NCI-H526 treated with DMSO at 0.1 percent for 48 hours (cell line): ENCODE data around the gene MINK1.
"Not testable (repeated sequence)": the region's sequence is repeated elsewhere in the genome, so short reads cannot be mapped to it uniquely, and the experiment has no call there.

Experiments used
- DNase-seq: peaks from one replicate; lab custom pipeline; 2025; lab: John Stamatoyannopoulos, UW

MINK1 gene

DNA sequence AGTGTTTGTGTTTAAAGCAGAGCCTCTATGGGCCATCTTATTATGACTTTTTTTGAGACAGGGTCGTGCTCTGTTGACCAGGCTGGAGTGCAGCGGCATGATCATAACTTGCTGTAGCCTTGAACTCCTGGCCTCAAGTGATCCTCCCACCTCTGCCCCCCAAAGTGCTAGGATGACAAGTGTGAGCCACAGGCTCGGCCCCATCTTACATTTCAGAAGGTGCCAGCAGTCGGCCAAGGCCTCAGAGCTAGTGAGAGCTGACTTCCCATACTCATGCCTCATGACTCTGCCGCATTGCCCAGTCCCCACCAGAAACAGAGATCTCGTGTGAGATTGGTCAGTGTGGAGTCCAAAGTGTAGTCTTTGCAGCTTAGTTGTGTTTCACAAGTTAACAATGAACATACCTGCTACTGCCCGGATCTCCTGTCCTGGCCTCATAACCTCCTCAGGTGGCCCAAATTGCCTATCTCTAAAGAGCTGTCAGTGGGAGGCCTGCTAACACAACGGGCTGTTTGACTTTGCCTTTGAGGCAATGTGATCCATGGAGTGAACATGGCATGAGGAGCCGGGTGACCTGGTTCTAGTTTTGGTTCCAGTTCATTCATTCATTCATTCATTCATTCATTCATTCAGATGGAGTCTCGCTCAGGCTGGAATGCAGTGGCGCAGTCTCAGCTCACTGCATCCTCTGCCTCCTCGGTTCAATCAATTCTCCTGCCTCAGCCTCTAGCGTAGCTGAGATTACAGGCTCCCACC lies 13.7 kb downstream of the MINK1 start:
- no peak for DNase-seq

DNA sequence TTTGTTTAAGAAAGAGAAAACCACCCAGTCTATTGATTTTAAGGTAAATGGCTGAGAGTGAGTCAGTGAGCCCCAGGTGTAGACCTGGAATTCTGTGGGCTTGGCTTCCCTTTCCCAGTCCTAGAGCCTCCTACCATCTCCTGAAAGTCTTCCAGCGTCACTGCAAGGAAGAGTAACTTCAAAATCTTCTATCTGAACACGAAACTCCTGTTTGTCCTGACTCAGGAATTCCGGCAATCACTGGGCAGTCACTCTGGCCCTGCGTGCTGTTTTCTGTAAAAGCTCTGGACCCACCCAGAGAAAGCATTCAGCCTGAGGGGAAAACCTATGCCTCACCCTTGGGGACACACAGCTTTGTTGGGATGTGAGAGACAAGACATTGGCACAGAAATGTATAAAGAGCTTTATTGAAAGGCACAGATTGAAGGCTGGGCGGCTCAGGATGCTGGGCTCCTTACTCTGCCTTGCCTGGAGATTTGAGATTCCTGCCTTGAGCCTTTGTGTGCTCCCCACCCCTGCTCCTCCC lies 15.9 kb downstream of the MINK1 start:
- no peak for DNase-seq

DNA sequence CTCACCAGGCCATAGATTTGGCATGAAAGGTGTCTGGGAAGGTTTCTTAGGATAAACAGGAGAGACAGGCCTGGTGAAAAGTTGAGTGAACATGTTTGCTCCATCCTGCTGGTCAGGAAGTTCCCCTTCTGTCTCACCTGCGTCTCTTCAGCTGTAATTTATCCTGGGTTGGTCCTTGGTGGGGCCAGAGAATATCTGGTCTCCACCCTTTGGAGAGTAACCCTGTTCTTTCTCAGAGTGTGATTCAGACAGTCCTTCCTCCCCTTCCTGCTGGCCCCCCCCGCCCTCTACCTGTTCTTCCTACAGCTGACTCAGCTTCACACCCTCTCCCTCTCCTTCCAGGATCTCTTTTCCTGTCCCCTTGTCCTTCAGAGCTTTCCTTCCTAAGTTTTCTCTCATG lies 17.1 kb downstream of the MINK1 start:
- no peak for DNase-seq

DNA sequence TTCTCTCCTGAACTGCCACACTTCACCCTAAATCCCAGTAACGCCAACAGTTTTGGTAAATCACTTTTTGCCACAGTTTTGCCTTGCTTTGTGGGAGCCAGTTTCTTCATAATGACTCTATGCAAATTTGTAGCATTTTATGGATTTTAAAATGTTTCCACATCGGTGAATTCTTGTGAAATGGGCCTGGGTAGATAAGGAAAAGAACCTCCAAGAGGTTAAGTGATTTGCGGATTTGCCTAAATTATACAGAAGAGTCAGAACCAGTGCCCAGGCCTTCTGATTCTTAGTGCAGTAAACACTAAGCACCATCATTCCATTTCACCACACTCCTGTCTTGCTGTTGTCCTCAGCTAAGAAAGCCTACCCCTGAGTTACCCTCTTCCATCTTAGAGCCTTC lies 17.9 kb downstream of the MINK1 start:
- DNase-seq: no peak

DNA sequence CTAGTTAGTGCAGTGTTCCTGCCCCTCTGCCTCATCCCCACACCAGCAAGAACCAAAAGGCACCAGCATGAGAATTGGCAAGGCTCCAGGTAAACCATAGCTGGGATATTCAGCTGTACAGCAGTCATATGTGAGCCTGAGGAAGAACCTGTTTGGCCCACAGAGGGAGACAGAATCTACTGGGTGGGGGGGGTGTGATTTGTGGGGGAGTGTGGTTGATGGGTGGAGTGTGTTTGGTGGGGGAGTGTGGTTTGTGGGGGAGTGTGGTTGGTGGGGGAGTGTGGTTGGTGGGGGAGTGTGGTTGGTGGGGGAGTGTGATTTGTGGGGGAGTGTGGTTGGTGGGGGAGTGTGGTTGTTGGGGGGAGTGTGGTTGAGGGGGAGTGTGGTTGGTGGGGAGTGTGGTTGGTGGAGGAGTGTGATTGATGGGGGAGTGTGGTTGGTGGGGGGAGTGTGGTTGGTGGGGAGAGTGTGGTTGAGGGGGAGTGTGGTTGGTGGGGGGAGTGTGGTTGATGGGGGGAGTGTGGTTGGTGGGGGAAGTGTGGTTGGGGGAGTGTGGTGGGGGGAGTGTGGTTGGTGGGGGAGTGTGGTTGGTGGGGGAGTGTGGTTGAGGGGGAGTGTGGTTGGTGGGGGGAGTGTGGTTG lies 19.5 kb downstream of the MINK1 start:
- DNase-seq: no peak

DNA sequence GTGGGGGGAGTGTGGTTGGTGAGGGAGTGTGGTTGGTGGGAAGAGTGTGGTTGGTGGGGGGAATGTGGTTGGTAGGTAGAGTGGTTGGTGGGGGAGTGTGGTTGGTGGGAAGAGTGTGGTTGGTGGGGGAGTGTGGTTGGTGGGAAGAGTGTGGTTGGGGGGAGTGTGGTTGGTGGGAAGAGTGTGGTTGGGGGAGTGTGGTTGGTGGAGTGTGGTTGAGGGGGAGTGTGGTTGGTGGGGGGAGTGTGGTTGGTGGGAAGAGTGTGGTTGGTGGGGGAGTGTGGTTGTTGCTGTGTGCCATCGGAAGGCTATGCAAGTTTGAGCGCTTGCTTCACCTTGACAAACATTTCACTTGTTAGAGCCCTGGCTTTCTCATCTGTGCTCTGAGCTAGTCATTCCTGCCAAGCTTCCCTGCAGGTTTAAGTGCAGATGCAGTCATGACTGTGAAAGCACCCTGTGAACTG lies 20.1 kb downstream of the MINK1 start:
- no peak for DNase-seq

DNA sequence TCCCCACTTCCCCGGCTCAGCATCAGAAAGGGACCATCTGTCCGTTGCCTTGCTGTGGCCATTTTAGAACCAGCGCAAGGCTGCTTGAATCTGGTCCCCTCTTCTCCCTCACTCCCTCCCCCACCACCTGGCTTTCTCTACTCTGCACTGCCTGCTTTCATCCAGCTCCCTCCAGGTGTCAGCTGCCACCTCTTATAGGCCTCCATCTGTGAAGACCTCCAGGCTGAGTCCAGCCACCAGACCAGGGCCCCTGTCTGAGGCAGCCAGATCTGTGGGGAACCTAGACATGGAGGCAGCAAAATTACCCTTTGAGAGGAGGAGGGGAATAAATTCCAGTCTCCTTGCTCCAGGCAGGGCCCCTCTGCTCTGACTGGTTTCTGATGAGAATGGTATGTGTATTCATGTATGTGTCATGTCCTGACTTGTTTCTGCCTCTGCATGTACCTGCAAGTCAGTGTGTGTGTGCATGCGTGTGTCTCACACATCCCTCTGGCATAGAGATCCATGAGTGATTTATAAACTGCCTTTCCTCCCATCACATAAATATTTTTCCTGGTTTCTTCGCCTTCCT lies 21.1 kb downstream of the MINK1 start:
- DNase-seq: peak; percentile 10

DNA sequence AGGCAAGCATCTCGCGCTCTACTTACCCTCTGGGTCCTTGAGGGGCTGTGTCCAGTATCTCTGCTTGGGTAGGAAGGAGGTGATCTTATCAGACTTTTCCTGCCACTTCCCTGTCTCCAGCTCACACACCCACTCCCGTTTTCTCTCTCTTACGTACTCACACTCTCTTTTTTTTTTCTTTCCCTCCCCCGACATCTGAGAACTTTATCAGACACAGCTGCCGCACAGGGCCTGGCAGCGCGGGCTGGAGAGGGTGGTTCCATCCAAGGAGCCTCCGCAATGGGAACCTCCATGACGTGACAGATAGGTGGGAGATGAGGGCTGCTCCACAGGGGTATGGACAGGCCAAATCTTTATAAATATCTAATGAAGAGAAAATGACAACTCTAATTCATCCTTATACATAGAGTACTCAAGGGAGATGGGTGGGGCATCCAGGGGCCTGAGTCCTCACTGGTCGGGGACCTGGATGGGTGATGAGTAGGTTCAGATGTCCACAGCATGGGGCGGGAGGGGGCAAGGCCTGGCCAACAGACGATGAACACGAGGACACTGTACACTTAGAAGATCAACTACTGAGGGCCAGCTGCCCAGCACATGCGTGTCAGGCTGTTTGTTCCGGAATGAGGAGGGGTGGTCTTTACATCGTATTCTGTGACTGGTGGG lies 23.3 kb downstream of the MINK1 start:
- no peak for DNase-seq

DNA sequence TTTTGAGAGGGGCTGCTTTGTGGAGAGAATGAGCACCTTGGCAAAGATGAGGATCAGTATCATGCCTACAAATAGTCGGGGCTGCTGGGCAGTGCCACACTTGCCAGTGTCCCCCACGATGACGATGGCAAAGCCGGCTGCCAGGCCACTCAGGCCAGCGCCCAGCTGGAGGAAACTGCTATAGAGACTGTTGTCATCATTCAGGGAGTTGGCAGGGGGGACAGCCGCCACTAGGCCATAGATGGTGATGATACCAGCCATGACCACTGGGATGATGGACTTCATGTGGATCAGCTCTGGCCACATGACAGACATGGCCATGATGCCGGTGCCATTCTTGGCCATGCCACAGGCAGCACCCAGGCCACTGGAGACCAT lies 23.8 kb downstream of the MINK1 start:
- no peak for DNase-seq

DNA sequence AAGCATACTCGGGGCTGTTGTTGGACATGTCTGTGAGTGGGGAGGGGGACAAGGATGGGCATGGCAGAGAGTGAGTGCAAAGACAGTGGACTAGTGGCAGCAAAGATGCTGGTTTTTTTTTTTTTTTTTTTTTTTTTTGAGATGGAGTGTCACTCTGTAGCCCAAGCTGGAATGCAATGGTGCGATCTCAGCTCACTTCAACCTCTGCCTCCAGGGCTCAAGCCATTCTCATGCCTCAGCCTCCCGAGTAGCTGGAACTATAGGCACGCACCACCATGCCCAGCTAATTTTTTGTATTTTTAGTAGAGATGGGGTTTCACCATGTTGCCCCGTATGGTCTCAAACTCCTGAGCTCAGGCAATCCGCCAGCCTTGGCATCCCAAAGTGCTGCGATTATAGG lies 24.2 kb downstream of the MINK1 start:
- DNase-seq: not testable (repeated sequence)

DNA sequence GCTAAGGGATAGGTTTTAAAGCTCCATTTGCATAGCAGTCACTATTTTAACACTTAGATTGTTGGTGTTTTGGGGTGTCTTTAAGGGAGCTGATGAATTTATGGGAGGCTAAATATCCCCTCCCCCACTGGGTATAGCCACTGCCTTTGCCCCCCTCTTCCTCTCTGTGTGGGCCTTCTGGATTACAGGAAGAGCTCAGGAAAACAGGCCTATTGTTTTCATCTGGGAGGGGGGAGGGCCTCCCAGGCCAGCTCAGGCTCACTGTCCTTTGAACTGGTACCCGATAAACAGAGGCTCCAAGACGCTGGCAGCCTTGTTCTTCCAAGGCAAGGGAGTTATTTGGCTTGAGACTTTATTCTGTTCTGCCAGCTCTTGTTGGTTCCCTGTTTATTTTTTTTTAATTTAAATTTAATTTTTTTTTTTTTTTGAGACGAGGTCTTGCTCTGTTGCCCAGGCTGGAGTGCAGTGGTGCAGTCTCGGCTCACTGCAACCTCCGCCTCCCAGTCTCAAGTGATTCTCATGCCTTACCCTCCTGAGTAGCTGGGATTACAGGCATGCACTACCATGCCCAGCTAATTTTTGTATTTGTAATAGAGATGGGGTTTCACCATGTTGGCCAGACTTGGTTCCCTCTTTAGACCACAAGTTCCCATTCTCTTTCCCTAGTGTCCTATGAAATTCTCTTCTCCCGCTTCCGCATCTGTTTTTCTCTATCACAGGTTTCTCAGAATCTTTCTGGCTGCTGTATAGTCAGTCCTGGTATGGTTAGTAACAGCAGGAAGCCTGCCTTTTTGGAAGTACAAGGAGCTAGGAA lies 25.1 kb downstream of the MINK1 start:
- DNase-seq: no peak

DNA sequence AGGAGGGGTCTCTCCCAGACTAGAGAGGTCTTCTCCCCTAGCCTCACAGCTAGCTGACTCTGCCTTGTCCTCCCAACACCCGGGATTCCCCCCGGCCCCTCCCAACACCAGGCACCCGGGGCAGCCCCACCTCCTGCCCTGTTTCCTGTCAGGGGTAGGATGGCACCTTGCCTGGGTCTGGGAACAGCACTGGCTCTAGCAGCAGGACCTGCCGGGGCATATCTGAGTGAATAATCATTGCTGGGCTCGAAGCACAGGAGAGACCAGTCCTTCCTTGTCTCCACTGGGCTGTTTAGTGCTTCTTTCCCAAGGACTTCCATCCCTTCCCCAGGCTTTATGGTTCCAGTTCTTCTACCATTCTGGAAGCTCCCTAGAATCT lies 25.7 kb downstream of the MINK1 start:
- DNase-seq: no peak

DNA sequence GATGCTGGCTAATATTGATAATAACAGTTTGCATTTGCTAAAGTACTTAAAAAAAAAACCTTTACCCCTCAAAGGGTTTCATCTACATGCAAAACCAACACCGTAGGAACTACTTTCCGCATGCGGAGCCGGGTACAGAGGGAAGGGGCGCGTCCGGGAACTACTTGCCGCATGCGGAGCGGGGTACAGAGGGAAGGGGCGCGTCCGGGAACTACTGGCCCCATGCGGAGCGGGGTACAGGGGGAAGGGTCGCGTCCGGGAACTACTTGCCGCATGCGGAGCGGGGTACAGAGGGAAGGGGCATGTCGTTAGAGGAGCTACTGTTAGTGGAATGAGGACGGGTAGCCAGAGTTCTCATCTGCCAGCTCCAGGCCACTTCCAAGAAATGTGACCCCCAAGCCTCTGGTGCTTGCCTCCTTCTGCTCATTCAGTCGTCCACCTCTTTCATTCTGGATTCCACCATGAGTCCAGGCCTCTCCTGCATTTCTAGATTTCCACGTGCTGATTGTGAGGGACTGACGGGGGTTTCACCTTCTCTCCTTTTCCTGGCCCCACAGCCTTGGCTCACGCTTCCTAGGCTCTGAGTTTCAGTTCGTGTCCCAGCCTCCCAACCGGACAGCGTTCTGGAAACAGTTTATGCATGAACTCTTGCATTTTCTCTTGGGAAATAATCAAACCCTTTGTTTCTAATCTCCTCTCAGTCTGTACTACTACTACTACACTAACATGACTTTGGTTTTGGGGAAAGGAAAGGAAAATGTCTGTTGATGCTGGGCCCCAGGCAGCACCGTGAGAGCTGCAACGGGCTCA lies 26.9 kb downstream of the MINK1 start:
- no peak for DNase-seq

DNA sequence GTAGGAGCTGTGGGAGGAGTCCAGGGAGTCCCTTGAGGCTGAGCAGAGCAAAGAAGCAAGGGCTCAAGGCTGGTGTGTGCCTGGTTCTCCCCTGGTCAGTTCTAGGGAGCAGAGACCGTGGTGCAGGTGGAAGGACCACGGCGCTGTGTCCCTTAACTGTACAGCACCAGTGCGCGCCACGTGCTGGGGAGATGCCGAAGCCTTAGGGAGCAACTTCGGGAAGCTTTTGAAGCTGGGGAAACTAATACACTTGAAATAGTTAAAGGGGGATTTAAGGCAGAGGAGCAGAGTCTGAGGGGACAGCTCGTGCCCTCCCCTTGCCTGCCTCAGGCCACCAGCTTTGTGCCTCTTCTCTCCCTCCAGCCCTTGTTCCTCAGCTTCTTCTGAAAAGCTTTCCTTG lies 27.5 kb downstream of the MINK1 start:
- DNase-seq: no peak

DNA sequence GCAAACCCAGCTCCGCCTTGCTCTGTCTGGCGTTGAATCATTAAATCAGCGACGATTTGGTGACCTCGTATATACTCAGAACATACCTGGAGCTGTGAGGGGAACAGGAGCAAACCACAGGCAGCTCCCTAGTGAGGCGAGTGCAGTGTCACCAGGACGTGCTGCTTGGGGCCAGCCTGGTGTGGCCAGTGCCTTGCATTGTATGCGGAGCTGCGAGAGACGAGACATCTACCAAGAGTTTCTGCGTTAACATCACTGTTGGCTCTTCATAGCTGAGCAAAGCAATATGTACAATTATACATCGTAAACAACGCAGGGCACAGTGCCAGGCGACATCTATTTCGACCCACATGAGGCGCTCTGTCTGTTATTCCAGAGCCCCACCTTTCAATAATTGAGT lies 27.9 kb downstream of the MINK1 start:
- no peak for DNase-seq

DNA sequence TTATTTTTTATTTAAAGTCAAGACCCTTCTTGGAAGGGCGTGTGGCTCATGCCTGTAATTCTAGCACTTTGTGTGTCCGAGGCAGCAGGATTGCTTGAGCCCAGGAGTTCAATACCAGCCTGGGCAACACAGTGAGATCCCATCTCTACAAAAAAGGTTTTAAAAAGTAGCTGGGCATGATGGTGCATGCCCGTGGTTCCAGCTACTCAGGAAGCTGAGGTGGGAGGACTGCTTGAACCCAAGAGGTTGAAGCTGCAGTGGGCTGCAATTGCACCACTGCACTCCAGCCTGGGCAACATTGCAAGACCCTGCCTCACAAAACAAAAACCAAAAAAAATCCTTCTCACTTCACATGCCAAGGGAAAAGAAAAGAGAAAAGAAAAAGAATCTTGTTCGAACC lies 29.6 kb downstream of the MINK1 start:
- DNase-seq: no peak

DNA sequence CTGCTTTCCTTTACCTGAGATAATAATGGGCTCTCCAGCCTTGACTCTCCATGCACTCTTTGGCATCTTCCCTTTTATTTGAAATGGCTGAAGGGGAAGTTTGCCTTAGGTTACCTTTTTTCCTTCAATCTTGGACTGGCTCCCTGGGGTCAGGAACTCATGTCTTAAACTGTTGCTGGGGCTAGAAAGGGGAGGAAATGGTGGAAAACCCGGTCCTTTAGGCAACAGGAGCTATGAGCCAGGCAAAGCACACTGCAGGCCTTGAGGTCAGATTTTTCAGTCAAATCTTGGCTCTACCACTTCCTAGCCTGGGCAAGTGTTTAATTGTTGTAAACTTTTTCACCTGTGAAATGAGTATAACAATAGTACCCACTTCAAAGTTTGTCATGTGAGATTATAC lies 30.2 kb downstream of the MINK1 start:
- no peak for DNase-seq

DNA sequence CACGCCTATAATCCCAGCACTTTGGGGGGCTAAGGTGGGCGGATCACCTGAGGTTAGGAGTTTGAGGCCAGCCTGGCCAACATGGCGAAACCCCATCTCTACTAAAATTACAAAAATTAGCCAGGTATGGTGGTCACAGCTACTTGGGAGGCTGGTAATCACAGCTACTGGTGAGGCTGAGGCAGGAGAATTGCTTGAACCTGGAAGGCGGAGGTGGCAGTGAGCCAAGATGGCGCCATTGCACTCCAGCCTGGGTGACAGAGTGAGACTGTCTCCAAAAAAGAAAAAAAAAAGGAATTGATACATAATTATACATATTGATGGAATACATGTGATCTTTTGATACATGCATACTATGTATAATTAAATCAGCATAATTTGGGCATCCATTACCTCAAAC lies 34.4 kb downstream of the MINK1 start:
- not testable (repeated sequence) for DNase-seq

DNA sequence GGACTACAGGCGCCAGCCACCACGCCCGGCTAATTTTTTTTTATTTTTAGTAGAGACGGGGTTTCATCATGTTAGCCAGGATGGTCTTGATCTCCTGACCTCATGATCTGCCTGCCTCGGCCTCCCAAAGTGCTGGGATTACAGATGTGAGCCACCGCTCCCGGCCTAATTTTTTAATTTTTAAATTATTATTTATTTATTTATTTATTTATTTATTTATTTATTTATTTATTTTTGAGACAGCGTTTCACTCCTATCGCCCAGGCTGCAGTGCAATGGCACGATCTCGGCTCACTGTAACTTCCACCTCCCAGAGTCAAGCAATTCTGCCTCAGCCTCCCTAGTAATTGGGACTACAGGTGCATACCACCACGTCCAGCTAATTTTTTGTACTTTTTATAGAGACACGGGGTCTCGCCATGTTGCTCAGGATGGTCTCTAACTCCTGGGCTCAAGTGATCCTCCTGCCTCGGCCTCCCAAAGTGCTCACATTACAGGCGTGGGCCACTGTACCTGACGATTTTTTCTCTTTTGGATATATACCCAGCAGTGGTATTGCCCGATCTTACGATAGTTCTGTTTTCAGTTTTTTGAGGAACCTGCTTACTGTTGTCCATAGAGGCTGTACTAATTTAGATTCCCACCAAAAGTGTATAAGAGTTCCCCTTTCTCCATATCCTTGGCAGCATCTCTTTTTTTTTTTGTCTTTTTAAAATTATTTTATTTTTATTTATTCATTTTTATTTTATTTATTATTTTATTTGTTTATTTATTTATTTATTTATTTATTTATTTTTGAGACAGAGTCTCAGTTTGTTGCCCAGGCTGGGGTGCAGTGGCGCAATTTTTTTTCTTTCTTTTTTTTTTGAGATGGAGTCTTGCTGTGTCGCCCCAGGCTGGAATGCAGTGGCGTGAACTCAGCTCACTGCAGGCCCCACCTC lies 36.2 kb downstream of the MINK1 start:
- not testable (repeated sequence) for DNase-seq

DNA sequence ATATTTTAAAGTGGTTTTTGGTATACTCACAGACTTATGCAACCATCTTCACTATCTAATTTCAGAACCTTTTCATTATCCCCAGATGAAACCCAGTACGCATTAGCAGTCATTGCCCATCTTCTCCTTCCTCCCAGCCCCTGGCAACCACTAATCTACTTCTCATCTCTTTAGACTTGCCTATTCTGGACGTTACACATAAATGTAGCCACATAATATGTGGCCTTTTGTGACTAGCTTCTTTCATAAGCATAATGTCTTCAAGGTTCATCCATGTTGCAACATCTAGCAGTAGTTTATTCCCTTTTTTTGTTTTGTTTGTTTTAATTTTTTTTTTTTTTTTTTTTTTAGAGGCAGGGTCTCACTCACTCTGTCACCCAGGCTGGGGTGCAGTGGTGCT lies 37.7 kb downstream of the MINK1 start:
- DNase-seq: no peak
